ENCODE measurements around the gene KRT15. TPM values are rescaled to one million over a fixed set of nuclear protein-coding genes. Genes with fewer than 3 reads are reported as not detected.

Gene KRT15
- total and polyA plus RNA-seq, 2 of the 8 experiments (the other 6 are each of a cell fraction or from before 2014, with no cell fraction given): 0.11 to 0.13 TPM

GRCh38 chr17:41556931-41557330 is 38.2 kb upstream of the KRT15 start (continued):
- TF ChIP-seq CTCF (IDR thresholded peaks at IDR 0.05; ENCODE audit: control extremely low read depth in 1 of 3, insufficient read depth in 1 of 3, low read depth in 1 of 3, low read length in 3 of 3): no peak
- TF ChIP-seq SIN3A (conservative IDR thresholded peaks at IDR 0.05 in 1 of 2, IDR thresholded peaks at IDR 0.05 in 1 of 2; ENCODE audit: low read depth in 1 of 2, low read length in 2 of 2): no peak
- TF ChIP-seq ZNF274 (IDR thresholded peaks at IDR 0.05; ENCODE audit: borderline replicate concordance, extremely low read depth, low read length): no peak
- no peak for TF ChIP-seq CHD7 (IDR thresholded peaks at IDR 0.05; ENCODE audit: insufficient replicate concordance, low read length)
- no peak for TF ChIP-seq PHF8 (conservative IDR thresholded peaks at IDR 0.05; ENCODE audit: low read depth, low read length)
- no peak for TF ChIP-seq GTF2F1 (IDR thresholded peaks at IDR 0.05; ENCODE audit: borderline replicate concordance, low read depth, low read length)
